ENCODE results near the gene LTBP2. TPM values are rescaled to one million over a fixed set of nuclear protein-coding genes. Genes with fewer than 3 reads are reported as not detected.

Gene LTBP2
- total and polyA plus RNA-seq, 2 of the 13 experiments (the other 11 are each of a cell fraction or from before 2014, with no cell fraction given): 0.20 to 0.41 TPM

GRCh38 chr14:74501135-74501614, 110.9 kb downstream of the LTBP2 start (continued):
- TF ChIP-seq PHF8 (CRISPR knock-in tag; IDR thresholded peaks at IDR 0.05): no peak
- no peak for TF ChIP-seq TERF1 (CRISPR knock-in tag; IDR thresholded peaks at IDR 0.05)
- TF ChIP-seq USF2 (IDR thresholded peaks at IDR 0.05; ENCODE audit: low read depth, low read length): no peak
- no peak for TF ChIP-seq USF2 (CRISPR knock-in tag; IDR thresholded peaks at IDR 0.05; ENCODE audit: borderline replicate concordance)
- no peak for TF ChIP-seq XBP1 (CRISPR knock-in tag; IDR thresholded peaks at IDR 0.05)
- no peak for TF ChIP-seq PRDM15 (CRISPR knock-in tag; IDR thresholded peaks at IDR 0.05)
- no peak for TF ChIP-seq MYPOP (CRISPR knock-in tag; IDR thresholded peaks at IDR 0.05)
- no peak for TF ChIP-seq GTF3A (CRISPR knock-in tag; conservative IDR thresholded peaks at IDR 0.05)
- no peak for TF ChIP-seq ZNF552 (CRISPR knock-in tag; IDR thresholded peaks at IDR 0.05; ENCODE audit: borderline replicate concordance)
- TF ChIP-seq PLSCR1 (CRISPR knock-in tag; IDR thresholded peaks at IDR 0.05; ENCODE audit: borderline replicate concordance): no peak
- no peak for TF ChIP-seq YEATS2 (CRISPR knock-in tag; IDR thresholded peaks at IDR 0.05; ENCODE audit: borderline replicate concordance)
- no peak for TF ChIP-seq TFDP1 (CRISPR knock-in tag; IDR thresholded peaks at IDR 0.05; ENCODE audit: borderline replicate concordance)
- no peak for TF ChIP-seq RBFOX2 (IDR thresholded peaks at IDR 0.05; ENCODE audit: low read depth, low read length)
- peak; percentile 49; the same call in 1 of the 2 replicates for TF ChIP-seq RAD21 (CRISPR knock-in tag; IDR thresholded peaks at IDR 0.05)
- TF ChIP-seq STAG1 (CRISPR knock-in tag; IDR thresholded peaks at IDR 0.05): peak; percentile 64
- no peak for TF ChIP-seq ZNF740 (CRISPR knock-in tag; IDR thresholded peaks at IDR 0.05)
- peak; percentile 38; the same call in 1 of the 2 replicates for TF ChIP-seq NFKB2 (CRISPR knock-in tag; IDR thresholded peaks at IDR 0.05; ENCODE audit: borderline replicate concordance)
- TF ChIP-seq IRF9 (CRISPR knock-in tag; IDR thresholded peaks at IDR 0.05; ENCODE audit: borderline replicate concordance): 0 out of 2 replicates have a peak, but pooled peaks have one; percentile 29

All from HepG2 (cell line).